GM21737 (cell line): ENCODE data around the gene CNOT3.
"Not testable (repeated sequence)": the region's sequence is repeated elsewhere in the genome, so short reads cannot be mapped to it uniquely, and the experiment has no call there.

Source experiments
- ATAC-seq: cut with Tn5 transposase; IDR thresholded peaks from one replicate; pipeline ENCODE4 v1.9.1; 2021; ENCODE audit warnings: mild to moderate bottlenecking, moderate library complexity; ENCODE audit not compliant: unreplicated experiment

Gene CNOT3

GRCh38 chr19:54189735-54190502 is 52.4 kb downstream of the CNOT3 start:
- peak; percentile 45 for ATAC-seq

DNA sequence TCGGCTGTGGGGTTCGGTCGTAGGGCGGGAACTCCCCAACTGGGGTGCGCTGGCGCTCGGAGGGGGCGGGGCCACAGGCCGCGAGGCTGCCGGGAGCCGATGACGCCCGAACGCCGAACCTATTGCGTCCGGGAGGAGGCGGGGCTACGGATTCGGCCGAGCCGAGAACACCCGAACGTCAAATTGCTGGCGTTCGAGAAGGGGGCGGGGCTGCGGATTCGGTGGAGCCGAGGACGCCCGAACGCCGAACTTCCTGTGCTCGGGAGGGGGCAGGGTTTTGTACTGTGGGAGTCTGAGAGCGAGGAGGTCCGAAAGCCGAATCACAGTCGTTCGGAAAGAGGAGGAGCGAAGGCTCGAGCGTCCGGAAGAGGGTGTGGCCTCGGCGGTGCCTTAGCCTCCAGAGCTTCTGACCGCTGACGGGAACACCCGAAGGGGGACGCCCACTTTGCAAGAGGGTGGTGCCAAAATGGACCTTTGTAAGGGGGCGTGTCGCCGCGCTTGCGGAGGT is 53.0 kb downstream of the CNOT3 start:
- ATAC-seq, result peak; percentile 42

GRCh38 chr19:54191011-54191810 is 53.6 kb downstream of the CNOT3 start, which contains the start of gene TSEN34:
TSEN34 (plus strand) TSS chr19:54191308; CDS start chr19:54191365, 57 bp downstream.
- peak; percentile 26 for ATAC-seq

GRCh38 chr19:54191811-54192453 is 54.4 kb downstream of the CNOT3 start:
- no peak for ATAC-seq

GRCh38 chr19:54193011-54193410 is 55.4 kb downstream of the CNOT3 start:
- no peak for ATAC-seq

- ATAC-seq, result not testable (repeated sequence)
Observed at GRCh38 chr19:54194463-54194862, 56.9 kb downstream of the CNOT3 start.

- ATAC-seq, result no peak
Observed at GRCh38 chr19:54196536-54196935, 59.0 kb downstream of the CNOT3 start.

- ATAC-seq, result no peak
Observed at GRCh38 chr19:54197121-54197520, 59.6 kb downstream of the CNOT3 start.

GRCh38 chr19:54199401-54199800 is 61.8 kb downstream of the CNOT3 start:
- ATAC-seq, result no peak

- no peak for ATAC-seq
Observed at GRCh38 chr19:54201172-54201701, 63.7 kb downstream of the CNOT3 start.

- ATAC-seq, result no peak
Observed at GRCh38 chr19:54201980-54202379, 64.4 kb downstream of the CNOT3 start.

- no peak for ATAC-seq
Observed at GRCh38 chr19:54203151-54203611, 65.6 kb downstream of the CNOT3 start.

- no peak for ATAC-seq
Observed at GRCh38 chr19:54204767-54205468, 67.4 kb downstream of the CNOT3 start.
